Activated naive CD8-positive, alpha-beta T cell treated with anti-CD3 and anti-CD28 coated beads, Interleukin-2, amount 50 U/mL, for 24 hours (primary cell): ENCODE data around the gene JPH3.
"Not testable (repeated sequence)": the region's sequence is repeated elsewhere in the genome, so short reads cannot be mapped to it uniquely, and the experiment has no call there.

Source experiments
- ATAC-seq: fragments of 150-1000 bp; cut with Tn5 transposase; one replicate; pipeline ENCODE4 v1.10.0; 2021
- DNase-seq: peaks from one replicate; pipeline ENCODE4 v3.0.0; 2021
- H3K27ac Mint-ChIP-seq: one replicate; pipeline ENCODE4 v1.8.0; 2021; ENCODE audit warnings: mild to moderate bottlenecking, mixed read lengths
- H3K27me3 Mint-ChIP-seq: one replicate; pipeline ENCODE4 v1.8.0; 2021; ENCODE audit warnings: mixed read lengths
- H3K36me3 Mint-ChIP-seq: one replicate; pipeline ENCODE4 v1.8.0; 2021; ENCODE audit warnings: low read depth, mixed read lengths
- H3K4me1 Mint-ChIP-seq: one replicate; pipeline ENCODE4 v1.8.0; 2021; ENCODE audit warnings: mixed read lengths
- H3K4me3 Mint-ChIP-seq: one replicate; pipeline ENCODE4 v1.8.0; 2021; ENCODE audit warnings: mild to moderate bottlenecking, moderate library complexity, mixed read lengths
- H3K9me3 Mint-ChIP-seq: one replicate; pipeline ENCODE4 v1.8.0; 2021; ENCODE audit warnings: mixed read lengths

JPH3 gene

DNA sequence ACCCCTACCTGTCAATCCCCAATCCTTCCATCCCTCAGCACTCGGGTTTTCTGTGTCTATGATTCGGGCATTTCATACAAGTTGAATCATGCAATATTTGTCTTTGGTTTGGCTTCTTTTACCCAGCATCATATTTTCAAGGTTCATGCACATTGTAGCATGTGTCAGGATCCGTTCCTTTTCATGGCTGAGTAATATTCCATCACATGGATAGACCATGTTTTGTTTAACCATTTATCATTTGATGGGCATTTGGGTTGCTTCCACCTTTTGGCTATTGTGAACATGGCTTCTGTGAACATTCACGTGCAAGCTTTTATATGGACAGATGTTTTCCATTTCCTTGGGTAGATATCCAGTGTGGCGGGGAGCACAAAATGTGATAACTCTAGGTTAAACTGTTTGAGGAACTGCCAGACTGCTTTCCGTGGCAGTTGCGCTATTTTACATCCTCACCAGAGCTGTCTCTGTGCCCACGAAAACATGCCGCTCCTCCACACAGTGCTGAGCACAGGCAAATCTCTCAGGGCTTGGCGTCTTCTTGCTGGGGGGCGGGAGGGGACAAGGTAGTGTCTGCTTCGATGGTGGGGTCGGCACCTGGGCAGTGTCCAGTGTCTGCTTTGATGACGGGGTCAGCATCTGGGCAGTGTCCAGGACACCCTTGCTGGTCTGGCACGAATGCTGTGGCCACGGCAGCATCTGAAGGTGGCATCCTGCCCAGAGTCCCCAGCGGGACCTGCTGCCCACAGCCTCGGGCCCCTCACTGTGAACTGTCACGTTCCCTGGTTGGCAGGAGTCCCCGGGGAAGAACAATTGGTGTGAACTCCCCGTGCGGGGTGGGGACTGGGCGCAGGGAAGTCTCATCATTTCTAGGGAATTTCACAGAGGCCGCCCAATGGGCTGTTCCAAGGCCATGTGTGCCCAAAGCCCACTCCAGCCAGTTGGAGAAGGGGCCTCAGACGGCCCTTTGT lies 32.4 kb upstream of the JPH3 start:
- ATAC-seq (no peak), DNase-seq (no peak)
- Mint-ChIP-seq H3K4me3 (no peak overlapping the region), H3K27ac (no peak overlapping the region), H3K4me1 (no peaks in the 10 kb centered on the region), H3K27me3 (peaks cover 9% of the 10 kb centered on the region), H3K9me3 (no peaks in the 10 kb centered on the region), H3K36me3 (no peaks in the 10 kb centered on the region)

DNA sequence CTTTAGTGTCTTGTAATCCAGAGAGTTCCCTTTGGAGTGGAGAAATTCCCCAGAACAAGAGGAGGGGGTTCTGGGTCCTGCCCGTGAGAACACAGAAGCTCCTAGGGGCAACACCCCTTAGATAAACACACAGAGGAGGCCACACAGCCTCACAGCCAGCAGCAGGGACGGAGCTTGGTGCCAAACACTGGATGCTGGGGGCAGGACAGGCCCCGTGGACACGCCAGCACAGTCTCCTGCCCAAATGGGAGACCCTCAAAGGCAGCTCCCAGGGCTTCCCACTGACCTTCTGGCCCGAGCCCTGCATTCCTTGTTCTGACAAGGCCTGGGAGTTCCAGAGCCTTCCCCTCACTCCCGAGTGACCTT lies 31.8 kb upstream of the JPH3 start:
- H3K4me1 Mint-ChIP-seq, result no peaks in the 10 kb centered on the region
- no peaks in the 10 kb centered on the region for H3K9me3 Mint-ChIP-seq
- ATAC-seq, result no peak
- H3K36me3 Mint-ChIP-seq, result no peaks in the 10 kb centered on the region
- H3K27ac Mint-ChIP-seq, result no peak overlapping the region
- H3K27me3 Mint-ChIP-seq, result peaks cover 9% of the 10 kb centered on the region
- no peak for DNase-seq
- H3K4me3 Mint-ChIP-seq, result no peak overlapping the region

DNA sequence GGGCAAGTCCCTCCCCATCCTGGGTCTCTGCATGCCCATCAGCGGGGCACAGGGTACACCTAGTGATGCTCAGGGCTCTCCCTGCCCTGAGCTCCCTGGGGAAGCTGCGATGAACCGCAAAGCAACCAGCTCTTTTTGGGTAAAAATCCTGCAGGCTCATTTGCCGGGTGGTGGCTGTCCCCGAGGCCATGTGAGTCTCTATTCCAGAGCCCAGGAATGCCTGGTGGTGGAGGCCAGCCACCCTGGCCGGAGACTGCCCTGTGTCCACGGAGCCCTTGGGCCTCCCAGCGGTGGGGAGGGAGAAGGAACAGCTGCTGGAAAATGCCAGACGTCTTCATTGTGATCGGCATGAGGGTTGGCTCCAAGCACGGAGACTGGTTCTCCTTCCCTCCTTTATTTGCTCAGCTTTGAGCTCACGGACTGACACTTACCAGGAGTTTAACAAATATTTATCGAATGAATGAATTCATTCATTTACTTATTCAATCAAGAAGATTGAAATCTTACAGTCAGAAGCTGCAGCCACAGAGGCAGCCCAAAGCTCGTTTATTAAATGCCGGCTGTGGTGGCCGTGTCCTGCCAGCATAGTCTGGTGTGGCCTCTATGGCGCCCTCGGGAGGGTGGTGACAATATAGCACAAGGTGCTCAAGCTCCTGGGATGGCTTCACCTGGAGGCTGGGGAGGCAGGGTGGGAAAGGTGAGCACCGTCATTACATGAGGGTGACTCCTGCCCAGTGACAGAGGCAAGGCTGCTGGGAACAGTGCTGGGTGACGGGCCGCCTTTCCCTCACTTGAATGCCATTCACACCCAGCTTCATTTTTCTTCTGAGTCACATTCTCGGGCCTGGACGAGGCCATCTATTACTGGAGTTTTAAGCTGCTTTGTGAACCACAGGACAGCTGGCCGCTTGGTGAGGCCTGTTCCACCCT lies 31.1 kb upstream of the JPH3 start:
- DNase-seq (peak; percentile 29), ATAC-seq (no peak)
- Mint-ChIP-seq H3K36me3 (no peaks in the 10 kb centered on the region), H3K4me3 (no peak overlapping the region), H3K27me3 (peaks cover 9% of the 10 kb centered on the region), H3K9me3 (no peaks in the 10 kb centered on the region), H3K27ac (no peak overlapping the region), H3K4me1 (no peaks in the 10 kb centered on the region)

DNA sequence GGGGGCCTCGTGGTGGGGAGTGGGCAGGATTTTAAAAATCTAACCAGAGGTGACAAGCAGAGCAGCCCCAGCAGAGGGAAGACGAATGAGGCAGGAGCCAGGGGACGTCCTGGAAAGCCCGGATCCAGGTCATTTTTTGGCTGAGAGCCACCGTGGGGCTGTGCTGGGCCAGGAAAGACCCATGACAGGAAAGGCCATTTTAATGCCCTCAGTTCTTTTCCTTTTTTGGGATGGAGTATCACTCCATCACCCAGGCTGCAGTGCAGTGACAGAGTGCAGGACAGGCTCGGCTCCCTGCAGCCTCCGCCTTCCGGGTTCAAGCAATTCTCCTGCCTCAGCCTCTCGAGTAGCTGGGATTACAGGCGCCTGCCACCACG lies 30.5 kb upstream of the JPH3 start:
- Mint-ChIP-seq H3K36me3 (no peaks in the 10 kb centered on the region), H3K27me3 (peaks cover 14% of the 10 kb centered on the region), H3K4me3 (no peak overlapping the region), H3K9me3 (no peaks in the 10 kb centered on the region), H3K27ac (no peak overlapping the region), H3K4me1 (no peaks in the 10 kb centered on the region)
- no peak for ATAC-seq
- no peak for DNase-seq

DNA sequence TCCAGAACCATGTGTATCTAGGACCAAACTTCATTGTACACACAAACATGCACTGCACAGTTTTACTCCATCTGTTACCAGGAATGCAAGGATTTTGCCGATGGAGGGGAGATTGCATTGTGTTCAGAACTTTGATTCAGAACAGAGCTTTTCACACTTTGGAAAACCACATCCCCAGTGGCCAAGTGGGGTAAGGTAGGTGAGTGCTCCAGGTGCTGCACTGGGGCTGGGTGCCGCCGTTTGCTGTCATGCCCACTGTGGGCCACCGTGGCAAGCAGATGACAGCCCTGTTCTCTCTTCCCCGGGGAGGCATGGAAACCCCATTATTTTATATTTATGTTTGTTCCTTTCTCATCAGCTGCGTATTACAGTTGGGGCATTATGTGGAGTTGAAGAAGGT lies 29.3 kb upstream of the JPH3 start:
- ATAC-seq (no peak), DNase-seq (no peak)
- H3K27ac Mint-ChIP-seq, result no peak overlapping the region
- no peak overlapping the region for H3K4me3 Mint-ChIP-seq
- no peaks in the 10 kb centered on the region for H3K9me3 Mint-ChIP-seq
- H3K4me1 Mint-ChIP-seq, result no peaks in the 10 kb centered on the region
- H3K27me3 Mint-ChIP-seq, result peaks cover 14% of the 10 kb centered on the region
- H3K36me3 Mint-ChIP-seq, result no peaks in the 10 kb centered on the region

DNA sequence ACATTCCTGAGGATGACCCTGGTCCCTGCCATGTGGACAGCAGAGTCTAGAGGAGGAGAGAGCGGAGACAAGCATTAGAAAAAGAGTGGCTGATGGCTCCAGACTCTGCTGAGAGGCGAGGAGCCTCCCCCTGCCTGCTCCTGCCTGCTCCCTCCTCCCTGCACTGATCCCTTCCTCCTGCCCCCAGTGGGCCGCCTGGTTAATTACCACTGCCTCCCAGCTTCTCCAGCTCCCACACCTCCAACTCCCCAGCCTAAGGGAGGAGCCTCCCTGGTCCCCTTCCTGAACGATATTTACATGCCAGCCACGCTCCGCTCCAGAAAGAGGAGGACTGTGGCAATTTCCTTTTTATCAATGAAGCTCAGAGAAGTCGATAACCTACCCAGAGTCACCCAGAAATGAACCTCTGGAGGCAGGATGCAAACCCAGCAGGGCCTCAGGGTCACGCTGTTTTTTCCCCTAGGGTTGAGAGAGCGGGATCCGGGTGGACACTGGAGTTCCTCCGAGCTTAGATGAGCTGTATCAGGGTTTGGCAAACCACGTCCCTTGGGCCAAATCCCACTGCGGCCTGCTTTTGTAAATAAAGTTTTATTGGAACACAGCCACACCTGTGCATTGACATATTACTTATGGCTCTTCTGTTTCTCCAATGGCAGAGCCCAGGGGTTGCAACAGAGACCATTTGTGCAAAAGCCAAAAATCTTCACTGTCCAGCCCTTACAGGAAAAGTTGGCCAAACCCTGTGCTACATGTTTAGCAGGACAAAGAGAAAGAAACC lies 27.1 kb upstream of the JPH3 start:
- H3K27me3 Mint-ChIP-seq, result peaks cover 18% of the 10 kb centered on the region

DNA sequence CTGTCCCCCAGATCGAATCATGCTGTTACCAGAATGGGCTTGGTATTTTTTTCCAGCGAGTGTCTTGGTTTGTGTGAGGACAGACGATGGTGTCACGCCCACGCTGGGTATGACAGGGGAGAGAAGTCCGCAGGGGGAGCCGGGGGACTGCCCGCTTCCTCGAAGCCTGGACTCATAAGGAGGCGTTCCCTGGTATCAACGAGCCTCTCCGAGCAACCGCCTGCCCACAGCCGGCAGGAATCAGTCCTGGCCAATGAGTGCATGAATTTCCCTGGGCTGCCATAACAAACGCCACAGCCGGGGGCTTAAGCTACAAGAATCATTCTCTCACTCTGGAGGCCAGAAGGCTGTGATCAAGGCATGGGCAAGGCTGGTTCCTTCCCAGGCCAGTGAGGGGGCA lies 26.1 kb upstream of the JPH3 start:
- H3K36me3 Mint-ChIP-seq, result no peaks in the 10 kb centered on the region
- H3K27ac Mint-ChIP-seq, result no peak overlapping the region
- ATAC-seq (no peak), DNase-seq (no peak)
- H3K9me3 Mint-ChIP-seq, result no peaks in the 10 kb centered on the region
- peaks cover 2% of the 10 kb centered on the region for H3K4me1 Mint-ChIP-seq
- no peak overlapping the region for H3K4me3 Mint-ChIP-seq
- peaks cover 19% of the 10 kb centered on the region for H3K27me3 Mint-ChIP-seq

More for the DNA sequence above, 27.1 kb upstream of the JPH3 start:
- Mint-ChIP-seq H3K4me1 (no peaks in the 10 kb centered on the region), H3K27ac (no peak overlapping the region), H3K36me3 (no peaks in the 10 kb centered on the region), H3K9me3 (no peaks in the 10 kb centered on the region), H3K4me3 (no peak overlapping the region)
- DNase-seq, result no peak
- no peak for ATAC-seq

DNA sequence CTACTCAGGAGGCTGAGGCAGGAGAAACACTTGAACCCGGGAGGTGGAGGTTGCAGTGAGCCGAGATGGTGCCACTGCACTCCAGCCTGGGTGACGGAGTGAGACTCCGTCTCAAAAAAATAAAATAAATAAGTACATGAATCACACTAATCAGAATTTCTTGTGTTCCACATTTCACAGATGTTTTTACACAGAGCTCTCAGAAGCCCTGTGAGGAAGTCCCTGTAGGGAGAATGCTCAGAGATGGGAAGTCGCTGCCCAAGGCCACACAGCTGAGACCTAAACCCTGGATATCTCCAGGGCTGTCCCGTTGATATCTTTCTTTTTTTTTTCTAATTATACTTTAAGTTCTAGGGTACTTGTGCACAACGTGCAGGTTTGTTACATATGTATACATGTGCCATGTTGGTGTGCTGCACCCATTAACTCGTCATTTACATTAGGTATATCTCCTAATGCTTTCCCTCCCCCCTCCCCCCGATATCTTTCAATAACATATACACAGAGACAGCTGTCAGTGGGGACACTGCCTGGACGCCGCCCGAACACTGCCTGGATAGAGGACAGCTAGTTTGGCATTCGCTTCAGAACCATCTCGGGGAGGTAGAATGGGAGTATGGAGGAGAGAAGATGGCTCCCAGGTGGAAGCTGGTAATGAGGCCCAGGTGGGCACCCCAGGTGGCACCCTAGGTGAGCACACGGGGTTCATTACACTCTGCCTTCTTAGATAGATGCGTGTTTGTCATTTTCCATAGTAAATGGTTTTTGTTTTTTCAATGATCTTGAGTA lies 24.0 kb upstream of the JPH3 start:
- not testable (repeated sequence) for H3K27ac Mint-ChIP-seq

DNA sequence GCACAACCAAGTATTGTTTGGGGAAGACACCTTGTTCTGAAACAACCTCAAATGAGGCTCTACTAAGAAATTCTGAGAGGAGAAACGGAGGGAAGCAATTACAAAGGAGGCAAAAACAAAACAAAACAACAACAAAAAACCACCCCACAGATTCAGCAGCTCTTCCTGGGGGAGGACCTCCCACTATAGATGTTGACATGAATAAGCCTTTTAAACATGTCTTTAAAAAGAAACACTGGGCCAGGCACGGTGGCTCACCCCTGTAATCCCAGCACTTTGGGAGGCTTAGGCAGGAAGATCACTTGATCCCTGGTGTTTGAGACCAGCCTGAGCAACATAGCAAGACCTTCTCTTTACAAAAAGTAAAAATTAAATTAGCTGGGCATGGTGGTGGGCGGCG lies 22.6 kb upstream of the JPH3 start:
- no peak for ATAC-seq
- H3K36me3 Mint-ChIP-seq, result no peaks in the 10 kb centered on the region
- H3K4me3 Mint-ChIP-seq, result no peak overlapping the region
- DNase-seq, result no peak
- no peak overlapping the region for H3K27ac Mint-ChIP-seq
- H3K4me1 Mint-ChIP-seq, result peaks cover 2% of the 10 kb centered on the region
- no peaks in the 10 kb centered on the region for H3K9me3 Mint-ChIP-seq
- H3K27me3 Mint-ChIP-seq, result peaks cover 34% of the 10 kb centered on the region

More for the DNA sequence above, 24.0 kb upstream of the JPH3 start:
- peaks cover 29% of the 10 kb centered on the region for H3K27me3 Mint-ChIP-seq
- H3K9me3 Mint-ChIP-seq, H3K4me3 Mint-ChIP-seq, DNase-seq, ATAC-seq, H3K4me1 Mint-ChIP-seq, H3K36me3 Mint-ChIP-seq: not testable (repeated sequence)

DNA sequence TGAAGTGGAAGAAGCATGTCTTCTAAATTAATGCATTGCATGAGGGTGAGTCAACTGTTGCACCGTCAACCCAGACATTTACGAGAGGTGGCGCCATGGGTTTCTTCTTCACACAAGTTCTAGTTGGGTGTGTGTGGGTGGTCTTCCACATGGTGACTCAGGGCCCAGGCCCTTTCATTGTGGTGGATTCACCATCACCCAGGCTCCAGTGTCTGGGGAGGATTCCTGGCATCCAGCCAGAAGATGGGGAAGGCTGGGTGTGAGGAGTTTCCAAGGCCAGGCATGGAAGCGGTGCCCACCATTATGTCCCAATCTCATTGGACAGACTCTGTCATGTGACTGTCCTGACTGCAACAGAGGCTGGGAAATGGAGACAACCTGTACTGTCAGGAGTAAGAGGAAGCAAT lies 21.4 kb upstream of the JPH3 start:
- no peaks in the 10 kb centered on the region for H3K36me3 Mint-ChIP-seq
- H3K9me3 Mint-ChIP-seq, result no peaks in the 10 kb centered on the region
- peaks cover 2% of the 10 kb centered on the region for H3K4me1 Mint-ChIP-seq
- peaks cover 37% of the 10 kb centered on the region for H3K27me3 Mint-ChIP-seq
- H3K4me3 Mint-ChIP-seq, result no peak overlapping the region
- ATAC-seq, result peak; percentile 72
- DNase-seq, result peak; percentile 40
- no peak overlapping the region for H3K27ac Mint-ChIP-seq

DNA sequence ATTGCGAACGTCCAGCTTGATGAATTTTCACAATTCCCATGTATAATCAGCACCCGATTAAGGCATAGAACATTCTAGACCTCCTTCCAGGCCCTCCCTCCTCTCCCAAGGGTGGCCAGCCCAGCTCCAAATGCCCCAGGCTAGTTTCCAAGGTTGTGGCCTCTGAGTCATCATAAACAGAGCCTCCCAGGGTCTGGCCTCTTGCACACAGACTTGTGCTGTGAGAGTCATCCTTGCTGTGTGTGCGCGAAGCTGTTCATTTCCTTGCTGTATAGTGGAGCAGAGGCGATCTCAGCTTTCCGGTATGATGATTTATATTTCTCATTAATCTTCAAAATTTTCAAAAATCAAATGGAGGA lies 20.5 kb upstream of the JPH3 start:
- Mint-ChIP-seq H3K4me3 (no peak overlapping the region), H3K27ac (no peak overlapping the region), H3K9me3 (no peaks in the 10 kb centered on the region), H3K36me3 (no peaks in the 10 kb centered on the region), H3K27me3 (peaks cover 38% of the 10 kb centered on the region), H3K4me1 (peaks cover 2% of the 10 kb centered on the region)
- no peak for DNase-seq
- no peak for ATAC-seq

DNA sequence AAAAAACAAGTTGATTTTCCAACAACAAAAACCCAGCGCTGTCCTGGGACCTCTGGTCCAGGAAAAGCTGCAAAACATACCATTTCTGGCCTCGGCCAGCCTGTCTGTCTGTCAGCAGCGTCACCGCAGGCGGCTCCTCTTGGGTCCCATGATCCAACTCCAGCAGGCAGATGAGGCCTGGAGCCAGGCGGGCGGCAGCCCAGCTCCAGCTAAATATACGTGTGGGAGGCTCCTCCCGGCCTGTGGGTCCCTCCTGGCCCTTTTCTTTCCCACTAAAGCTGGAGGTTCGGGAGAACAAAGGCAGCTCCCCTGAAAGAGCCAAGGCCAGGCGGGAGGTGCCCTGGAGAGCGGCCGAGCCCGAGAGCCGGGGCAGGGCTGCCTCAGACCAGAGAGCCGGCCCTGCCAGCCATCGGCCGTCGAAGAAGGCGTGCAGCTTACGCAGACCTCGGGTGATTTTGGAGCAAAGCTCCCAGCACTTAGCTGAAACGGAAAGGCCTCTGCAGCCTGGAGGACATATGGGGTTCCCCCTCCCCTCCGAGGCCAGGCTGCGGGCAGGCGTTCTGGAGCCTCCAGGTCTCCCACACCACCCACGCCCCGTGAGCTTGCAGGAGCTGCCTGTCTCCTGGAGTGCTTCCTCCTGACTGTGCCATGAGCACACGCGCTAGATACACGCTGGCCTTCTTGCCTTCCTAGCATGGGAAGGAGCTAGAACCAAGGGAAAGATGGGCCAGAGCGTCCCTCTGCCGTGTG lies 19.9 kb upstream of the JPH3 start:
- no peak for DNase-seq
- Mint-ChIP-seq H3K27ac (no peak overlapping the region), H3K9me3 (no peaks in the 10 kb centered on the region), H3K36me3 (no peaks in the 10 kb centered on the region), H3K4me1 (peaks cover 2% of the 10 kb centered on the region), H3K27me3 (peaks cover 43% of the 10 kb centered on the region), H3K4me3 (no peak overlapping the region)
- no peak for ATAC-seq

DNA sequence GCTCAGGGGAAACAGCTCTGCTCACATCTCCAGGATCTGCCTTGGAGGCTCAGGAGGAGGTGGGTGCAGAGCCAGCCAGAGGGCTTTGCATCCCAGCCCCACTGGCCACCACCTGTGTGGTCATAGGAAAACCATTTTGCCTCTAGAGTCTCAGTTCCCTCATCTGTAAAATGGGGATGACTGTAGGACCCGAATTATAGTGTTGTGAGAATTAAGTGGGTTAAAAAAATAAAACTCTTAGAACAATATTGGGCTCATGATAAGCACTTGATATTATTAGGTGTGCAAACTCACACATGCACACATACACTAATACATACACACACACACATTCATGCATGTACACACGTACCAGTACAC lies 19.4 kb upstream of the JPH3 start:
- no peaks in the 10 kb centered on the region for H3K9me3 Mint-ChIP-seq
- peaks cover 2% of the 10 kb centered on the region for H3K4me1 Mint-ChIP-seq
- DNase-seq (no peak), ATAC-seq (no peak)
- H3K27ac Mint-ChIP-seq, result no peak overlapping the region
- peaks cover 46% of the 10 kb centered on the region for H3K27me3 Mint-ChIP-seq
- no peaks in the 10 kb centered on the region for H3K36me3 Mint-ChIP-seq
- H3K4me3 Mint-ChIP-seq, result no peak overlapping the region
